Astrocyte (in vitro differentiated cells and primary cell): Measurements from ENCODE around the gene EPN2. TPM values are rescaled to one million over a fixed set of nuclear protein-coding genes. Genes with fewer than 3 reads are reported as not detected.

Source experiments
- DNase-seq: peaks from one replicate; pipeline ENCODE4 v3.0.0-alpha.2; 2010; ENCODE audit warnings: low read depth
- FAIRE-seq: peaks from 2 replicates; lab custom pipeline; 2011; peaks lifted over from hg19 to GRCh38; lab: Jason Lieb, UNC
- H2AFZ ChIP-seq: 2 replicates; pipeline ENCODE4 v1.6.0; 2012; ENCODE audit warnings: low read depth, low read length, inconsistent platforms
- H3K27ac ChIP-seq: 2 replicates; pipeline ENCODE4 v1.5.1; 2011; ENCODE audit warnings: low read depth, low read length, inconsistent platforms
- H3K27me3 ChIP-seq: 2 replicates; pipeline ENCODE4 v1.6.0; 2011; ENCODE audit warnings: low read length, inconsistent platforms; ENCODE audit not compliant: insufficient read depth
- H3K36me3 ChIP-seq: 2 replicates; pipeline ENCODE4 v1.5.1; 2011; ENCODE audit warnings: low read length, inconsistent platforms; ENCODE audit not compliant: insufficient read depth
- H3K4me1 ChIP-seq: 2 replicates; pipeline ENCODE4 v1.5.1; 2011; ENCODE audit warnings: low read length, inconsistent platforms; ENCODE audit not compliant: insufficient read depth
- H3K4me2 ChIP-seq: 2 replicates; pipeline ENCODE4 v1.6.0; 2012; ENCODE audit warnings: low read length, inconsistent platforms
- H3K4me3 ChIP-seq: 2 replicates; pipeline ENCODE4 v1.5.1; 2011; ENCODE audit warnings: low read depth, mild to moderate bottlenecking, low read length, inconsistent platforms; ENCODE audit not compliant: insufficient read depth
- H3K79me2 ChIP-seq: 2 replicates; pipeline ENCODE4 v1.6.0; 2012; ENCODE audit warnings: mild to moderate bottlenecking, low read length, inconsistent platforms; ENCODE audit not compliant: insufficient read depth
- H3K9ac ChIP-seq: 2 replicates; pipeline ENCODE4 v1.6.0; 2012; ENCODE audit warnings: mild to moderate bottlenecking, low read length, inconsistent platforms
- H3K9me3 ChIP-seq: 2 replicates; pipeline ENCODE4 v1.5.1; 2012; ENCODE audit warnings: low read depth, mild to moderate bottlenecking, low read length, inconsistent platforms; ENCODE audit not compliant: insufficient read depth
- H4K20me1 ChIP-seq: 2 replicates; pipeline ENCODE4 v1.6.0; 2012; ENCODE audit warnings: low read length, inconsistent platforms; ENCODE audit not compliant: insufficient read depth
- H3K27ac Mint-ChIP-seq: one replicate; pipeline ENCODE4 v1.8.0; 2021; ENCODE audit warnings: mild to moderate bottlenecking, mixed read lengths; ENCODE audit not compliant: unreplicated experiment
- H3K27me3 Mint-ChIP-seq: one replicate; pipeline ENCODE4 v1.8.0; 2021; ENCODE audit warnings: low read depth, mixed read lengths; ENCODE audit not compliant: unreplicated experiment
- H3K36me3 Mint-ChIP-seq: one replicate; pipeline ENCODE4 v1.8.0; 2021; ENCODE audit warnings: low read depth, mixed read lengths; ENCODE audit not compliant: unreplicated experiment
- H3K4me1 Mint-ChIP-seq: one replicate; pipeline ENCODE4 v1.8.0; 2021; ENCODE audit warnings: low read depth, mixed read lengths; ENCODE audit not compliant: unreplicated experiment
- H3K4me3 Mint-ChIP-seq: one replicate; pipeline ENCODE4 v1.8.0; 2021; ENCODE audit warnings: mild to moderate bottlenecking, moderate library complexity, mixed read lengths; ENCODE audit not compliant: unreplicated experiment
- H3K9me3 Mint-ChIP-seq: one replicate; pipeline ENCODE4 v1.8.0; 2021; ENCODE audit warnings: mild to moderate bottlenecking, mixed read lengths; ENCODE audit not compliant: unreplicated experiment
- CTCF ChIP-seq: IDR thresholded peaks from 2 replicates; pipeline ENCODE4 v1.5.1; 2011; ENCODE audit warnings: low read depth, mild to moderate bottlenecking, inconsistent platforms, low read length, moderate library complexity; ENCODE audit not compliant: insufficient read depth
- EZH2 ChIP-seq: IDR thresholded peaks from 2 replicates; pipeline ENCODE4 v1.6.1; 2012; ENCODE audit warnings: mild to moderate bottlenecking, low read length, inconsistent platforms; ENCODE audit not compliant: insufficient read depth
- total RNA-seq: library from RNA; stranded (reverse); gene quantifications from 2 replicates; pipeline ENCODE4 v1.2.1, GENCODE V29; 2021

The EPN2 gene
- total RNA-seq, 1 donor from 2014 or later = 48.7 TPM

- peaks cover 7% of the 10 kb centered on the region for H3K4me1 Mint-ChIP-seq
- no peak overlapping the region for H2AFZ ChIP-seq
- H3K9me3 Mint-ChIP-seq = no peaks in the 10 kb centered on the region
- no peaks in the 10 kb centered on the region for H3K9me3 ChIP-seq
- FAIRE-seq (no peak), DNase-seq (no peak)
- no peak overlapping the region for H3K4me2 ChIP-seq
- H3K36me3 Mint-ChIP-seq = peaks cover 14% of the 10 kb centered on the region
- H3K27me3 Mint-ChIP-seq = peaks cover 6% of the 10 kb centered on the region
- peaks cover 5% of the 10 kb centered on the region for H4K20me1 ChIP-seq
- TF ChIP-seq CTCF (no peak), EZH2 (no peak)
- peaks cover 16% of the 10 kb centered on the region for H3K4me1 ChIP-seq
- H3K36me3 ChIP-seq = no peaks in the 10 kb centered on the region
- H3K27ac Mint-ChIP-seq = no peak overlapping the region
- no peaks in the 10 kb centered on the region for H3K79me2 ChIP-seq
- H3K9ac ChIP-seq = no peak overlapping the region
- no peak overlapping the region for H3K4me3 ChIP-seq
- H3K27ac ChIP-seq = no peak overlapping the region
- H3K27me3 ChIP-seq = no peaks in the 10 kb centered on the region
- no peak overlapping the region for H3K4me3 Mint-ChIP-seq
These were observed 120.2 kb downstream of the EPN2 start for GRCh38 chr17:19357351-19357750.

- no peaks in the 10 kb centered on the region for H3K9me3 Mint-ChIP-seq
- no peak overlapping the region for H3K4me3 Mint-ChIP-seq
- H3K4me1 ChIP-seq = peaks cover 16% of the 10 kb centered on the region
- DNase-seq (no peak), FAIRE-seq (no peak)
- no peak overlapping the region for H3K27ac ChIP-seq
- no peak overlapping the region for H3K4me2 ChIP-seq
- peaks cover 5% of the 10 kb centered on the region for H4K20me1 ChIP-seq
- H3K4me3 ChIP-seq = no peak overlapping the region
- peaks cover 7% of the 10 kb centered on the region for H3K4me1 Mint-ChIP-seq
- peaks cover 6% of the 10 kb centered on the region for H3K27me3 Mint-ChIP-seq
- H3K27me3 ChIP-seq = no peaks in the 10 kb centered on the region
- peaks cover 14% of the 10 kb centered on the region for H3K36me3 Mint-ChIP-seq
- H2AFZ ChIP-seq = no peak overlapping the region
- TF ChIP-seq CTCF (no peak), EZH2 (no peak)
- no peaks in the 10 kb centered on the region for H3K9me3 ChIP-seq
- H3K79me2 ChIP-seq = no peaks in the 10 kb centered on the region
- H3K9ac ChIP-seq = no peak overlapping the region
- H3K36me3 ChIP-seq = no peaks in the 10 kb centered on the region
- no peak overlapping the region for H3K27ac Mint-ChIP-seq
These were observed 120.6 kb downstream of the EPN2 start for GRCh38 chr17:19357761-19358160.

GRCh38 chr17:19359151-19359550 lies 122.0 kb downstream of the EPN2 start:
- no peak overlapping the region for H3K4me2 ChIP-seq
- no peaks in the 10 kb centered on the region for H3K27me3 ChIP-seq
- H3K9me3 Mint-ChIP-seq = no peaks in the 10 kb centered on the region
- peaks cover 3% of the 10 kb centered on the region for H3K4me1 Mint-ChIP-seq
- no peak overlapping the region for H3K4me3 Mint-ChIP-seq
- H3K79me2 ChIP-seq = no peaks in the 10 kb centered on the region
- no peaks in the 10 kb centered on the region for H3K9me3 ChIP-seq
- FAIRE-seq (no peak), DNase-seq (no peak)
- no peak overlapping the region for H2AFZ ChIP-seq
- H3K36me3 ChIP-seq = no peaks in the 10 kb centered on the region
- H3K27ac ChIP-seq = no peak overlapping the region
- peaks cover 5% of the 10 kb centered on the region for H4K20me1 ChIP-seq
- peaks cover 6% of the 10 kb centered on the region for H3K27me3 Mint-ChIP-seq
- H3K36me3 Mint-ChIP-seq = peaks cover 14% of the 10 kb centered on the region
- H3K4me1 ChIP-seq = peaks cover 15% of the 10 kb centered on the region
- no peak overlapping the region for H3K9ac ChIP-seq
- H3K4me3 ChIP-seq = no peak overlapping the region
- TF ChIP-seq EZH2 (no peak), CTCF (no peak)
- no peak overlapping the region for H3K27ac Mint-ChIP-seq
